Lung (tissue), 12 donors: ENCODE data around the gene TTLL5. TPM values are rescaled to one million over a fixed set of nuclear protein-coding genes. Genes with fewer than 3 reads are reported as not detected.

Experiments used
- ATAC-seq: fragments of 200-7000 bp; cut with Tn5 transposase; one replicate; pipeline ENCODE4 v1.9.1; 2020; ENCODE audit warnings: moderate number of reproducible peaks; ENCODE audit not compliant: insufficient read depth, low FRiP score
- DNase-seq, 3 donors: peaks; one replicate each; pipeline ENCODE4 v3.0.0-alpha.2; 2013 to 2017
- H3K27ac ChIP-seq, 2 donors: one replicate each; pipeline ENCODE4 v1.5.1; 2013; ENCODE audit warnings: mild to moderate bottlenecking in 2 of 2, moderate library complexity in 2 of 2, control low read depth in 1 of 2, inconsistent platforms in 1 of 2, low read depth in 1 of 2, low read length in 1 of 2
- H3K27me3 ChIP-seq, 3 donors: one replicate each; pipeline ENCODE4 v1.5.1; 2013; ENCODE audit warnings: low read length in 2 of 3; ENCODE audit not compliant: control insufficient read depth in 3 of 3, insufficient read depth in 3 of 3
- H3K36me3 ChIP-seq, 4 donors: one replicate each; pipeline ENCODE4 v1.5.1; 2013; ENCODE audit warnings: low read length in 4 of 4, mild to moderate bottlenecking in 1 of 4, moderate library complexity in 1 of 4; ENCODE audit not compliant: control insufficient read depth in 4 of 4, insufficient read depth in 4 of 4
- H3K4me1 ChIP-seq, 5 donors: one replicate each; pipeline ENCODE4 v1.5.1; 2013; ENCODE audit warnings: low read length in 5 of 5, mild to moderate bottlenecking in 2 of 5, moderate library complexity in 1 of 5; ENCODE audit not compliant: control insufficient read depth in 5 of 5, insufficient read depth in 5 of 5
- H3K4me3 ChIP-seq: one replicate; pipeline ENCODE4 v1.5.1; 2013; ENCODE audit warnings: mild to moderate bottlenecking, control low read depth, moderate library complexity
- H3K9ac ChIP-seq, 2 donors: one replicate each; pipeline ENCODE4 v1.5.1; 2013; ENCODE audit warnings: low read length in 2 of 2, control low read depth in 1 of 2; ENCODE audit not compliant: insufficient read depth in 1 of 2
- H3K9me3 ChIP-seq, 4 donors: one replicate each; pipeline ENCODE4 v1.5.1; 2013; ENCODE audit warnings: low read length in 3 of 4, mild to moderate bottlenecking in 1 of 4, moderate library complexity in 1 of 4; ENCODE audit not compliant: control insufficient read depth in 4 of 4, insufficient read depth in 3 of 4
- CTCF ChIP-seq: IDR thresholded peaks from 2 replicates; pipeline ENCODE4 v1.5.1; 2012; ENCODE audit warnings: mild to moderate bottlenecking; ENCODE audit errors: control extremely low read depth, extremely low read depth
- WGBS, 2 donors: extraction: QIAGEN DNeasy Blood & Tissue Kit; methylation state at CpG; one replicate each; pipeline ENCODE4 v1.1.7; 2013; 5-methylcytosine and 5-hydroxymethylcytosine counted together
- polyA plus RNA-seq, 2 donors: library from polyadenylated mRNA; stranded (reverse); fragments of 200-250 nt; gene quantifications; one replicate each; pipeline ENCODE4 v1.2.1, GENCODE V29; 2013
- total RNA-seq, 2 donors: library from RNA; depleted of rRNA in 1 of 2; stranded (reverse); fragments of >200 nt in 1 of 2; gene quantifications; one replicate each; pipeline ENCODE4 v1.2.1, GENCODE V29; 2014 to 2021
- donor health status: control.
- donor health status: control.
- donor health status: Bipolar disorder and iron deficiency.
- donor health status: healthy.
- donor health status: DM: yes; HTN: yes; CAD: no.

The TTLL5 gene
- total and polyA plus RNA-seq, 4 donors: 10.3 to 58.6 (median 28.8) TPM

- ATAC-seq: no peak
- Histone ChIP-seq H3K4me3 (no peak overlapping the region), H3K9me3 (no peaks in the 10 kb centered on the region), H3K9ac (no peak overlapping the region), H3K27me3 (no peaks in the 10 kb centered on the region), H3K27ac (no peak overlapping the region), H3K4me1 (peaks cover 0 to 13% (median 0%) of the 10 kb centered on the region in 5 donors), H3K36me3 (peaks cover 0 to 5% (median 2%) of the 10 kb centered on the region in 4 donors)
- DNase-seq: peak in 1 of 3 donors; percentile 46
- 72 to 77% methylated on average over 5 of the region's 5 CpGs for WGBS, 2 donors
- TF ChIP-seq CTCF: no peak
These were observed 225.7 kb downstream of the TTLL5 start for GRCh38 chr14:75886636-75887348.

- Histone ChIP-seq H3K27ac (no peak overlapping the region), H3K9me3 (no peaks in the 10 kb centered on the region), H3K9ac (no peak overlapping the region), H3K27me3 (no peaks in the 10 kb centered on the region), H3K36me3 (peaks cover 0 to 5% (median 0%) of the 10 kb centered on the region in 4 donors), H3K4me3 (no peak overlapping the region), H3K4me1 (peaks cover 0 to 13% (median 0%) of the 10 kb centered on the region in 5 donors)
- no peak for TF ChIP-seq CTCF
- DNase-seq (no peak), ATAC-seq (no peak)
- 83 to 92% methylated on average over 2 of the region's 2 CpGs for WGBS, 2 donors
These were observed 227.9 kb downstream of the TTLL5 start for GRCh38 chr14:75888945-75889344.

GRCh38 chr14:75896341-75896740, 235.3 kb downstream of the TTLL5 start:
- H3K9me3 ChIP-seq: no peaks in the 10 kb centered on the region
- peaks cover 0 to 3% (median 0%) of the 10 kb centered on the region in 4 donors for H3K36me3 ChIP-seq
- no peaks in the 10 kb centered on the region for H3K27me3 ChIP-seq
- ATAC-seq (no peak), DNase-seq (peak in 1 of 3 donors; percentile 30)
- 85 to 88% methylated on average over 2 of the region's 2 CpGs for WGBS, 2 donors
- peaks cover 0 to 6% (median 0%) of the 10 kb centered on the region in 5 donors for H3K4me1 ChIP-seq
- H3K27ac ChIP-seq: no peak overlapping the region
- no peak overlapping the region for H3K4me3 ChIP-seq
- TF ChIP-seq CTCF: no peak
- no peak overlapping the region for H3K9ac ChIP-seq
